Smooth muscle cell (in vitro differentiated cells): ENCODE results near the gene ZSCAN16. TPM values are rescaled to one million over a fixed set of nuclear protein-coding genes. Genes with fewer than 3 reads are reported as not detected.
"Not testable (repeated sequence)": the region's sequence is repeated elsewhere in the genome, so short reads cannot be mapped to it uniquely, and the experiment has no call there.

Experiments used
- DNase-seq: peaks from one replicate; lab custom pipeline; 2025; ENCODE audit not compliant: unreplicated experiment; lab: John Stamatoyannopoulos, UW
- H2AFZ ChIP-seq: fragments of 200-600 bp; sonication (generic); 2 replicates; pipeline ENCODE4 v1.6.0; 2016; ENCODE audit warnings: antibody characterized with exemption, low read depth, mild to moderate bottlenecking
- H3F3A ChIP-seq: fragments of 200-600 bp; sonication (generic); 2 replicates; pipeline ENCODE4 v1.6.0; 2017; ENCODE audit warnings: antibody characterized with exemption, low read depth
- H3K27ac ChIP-seq: fragments of 200-600 bp; sonication (generic); 2 replicates; pipeline ENCODE4 v1.5.1; 2016; ENCODE audit warnings: low read depth, mild to moderate bottlenecking
- H3K27me3 ChIP-seq: fragments of 200-600 bp; sonication (generic); 2 replicates; pipeline ENCODE4 v1.6.1; 2016; ENCODE audit warnings: low read depth, mild to moderate bottlenecking
- H3K36me3 ChIP-seq: fragments of 200-600 bp; sonication (generic); 2 replicates; pipeline ENCODE4 v1.5.1; 2016; ENCODE audit warnings: low read depth
- H3K4me1 ChIP-seq: fragments of 200-600 bp; sonication (generic); 2 replicates; pipeline ENCODE4 v1.5.1; 2016; ENCODE audit warnings: low read depth
- H3K4me2 ChIP-seq: fragments of 200-600 bp; sonication (generic); 2 replicates; pipeline ENCODE4 v1.6.0; 2016; ENCODE audit warnings: mild to moderate bottlenecking
- H3K4me3 ChIP-seq: fragments of 200-600 bp; sonication (generic); 2 replicates; pipeline ENCODE4 v1.5.1; 2016; ENCODE audit warnings: mild to moderate bottlenecking
- H3K79me2 ChIP-seq: fragments of 200-600 bp; sonication (generic); 2 replicates; pipeline ENCODE4 v1.6.0; 2016; ENCODE audit warnings: low read depth, mild to moderate bottlenecking
- H3K9ac ChIP-seq: fragments of 200-600 bp; sonication (generic); 2 replicates; pipeline ENCODE4 v1.6.0; 2016; ENCODE audit warnings: low read depth
- H3K9me3 ChIP-seq: fragments of 200-600 bp; sonication (generic); replicated peaks from 2 replicates; pipeline ENCODE4 v1.5.1; 2016; ENCODE audit warnings: low read depth
- H4K20me1 ChIP-seq: fragments of 200-600 bp; sonication (generic); 2 replicates; pipeline ENCODE4 v1.6.0; 2016; ENCODE audit warnings: low read depth
- WGBS: methylation state at CpG from one replicate; pipeline ENCODE4 v1.1.7; 2016; ENCODE audit warnings: low lambda C conversion rate; 5-methylcytosine and 5-hydroxymethylcytosine counted together
- polyA plus RNA-seq: library from polyadenylated mRNA; unstranded; fragments of >200 nt; fragmentation: Nextera tagmentation; extraction: Ambion mirVana; gene quantifications from 2 replicates; pipeline ENCODE4 v1.2.1, GENCODE V29; 2016
- total RNA-seq: library from RNA; depleted of rRNA; stranded (reverse); fragments of >200 nt; gene quantifications from 2 replicates; pipeline ENCODE4 v1.2.3, GENCODE V29; 2014
- TF ChIP-seq, protein P1 (sequence below): fragments of 200-600 bp; sonication (generic); IDR thresholded peaks from 2 replicates; pipeline ENCODE4 v1.5.1; 2017; ENCODE audit warnings: borderline replicate concordance, mild to moderate bottlenecking, antibody characterized with exemption; ENCODE audit not compliant: insufficient read depth, poor library complexity, severe bottlenecking

ZSCAN16 gene
- total and polyA plus RNA-seq, 2 experiments from 2014 or later = 0.81 to 0.86 TPM

DNA sequence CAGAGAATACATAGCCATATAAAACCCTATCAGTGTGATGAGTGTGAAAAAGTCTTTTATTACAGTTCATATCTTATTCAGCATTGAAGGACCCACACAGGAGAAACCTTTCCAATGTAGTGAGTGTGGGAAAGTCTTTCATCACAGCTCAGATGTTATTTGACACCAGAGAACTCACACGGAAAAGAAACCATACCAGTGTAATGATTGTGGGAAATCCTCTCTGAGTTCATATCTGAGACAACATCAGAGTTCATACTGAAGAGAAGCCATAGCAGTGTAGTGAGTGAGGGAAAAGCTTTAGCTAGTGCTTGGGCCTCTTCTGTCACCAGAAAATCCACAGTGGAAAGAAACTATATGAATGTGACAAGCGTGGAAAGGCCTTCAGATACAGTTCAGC, 8.6 kb upstream of the ZSCAN16 start:
- no peak overlapping the region for H3K27ac ChIP-seq
- H3K9ac ChIP-seq = no peak overlapping the region
- no peak overlapping the region for H3K4me2 ChIP-seq

DNA sequence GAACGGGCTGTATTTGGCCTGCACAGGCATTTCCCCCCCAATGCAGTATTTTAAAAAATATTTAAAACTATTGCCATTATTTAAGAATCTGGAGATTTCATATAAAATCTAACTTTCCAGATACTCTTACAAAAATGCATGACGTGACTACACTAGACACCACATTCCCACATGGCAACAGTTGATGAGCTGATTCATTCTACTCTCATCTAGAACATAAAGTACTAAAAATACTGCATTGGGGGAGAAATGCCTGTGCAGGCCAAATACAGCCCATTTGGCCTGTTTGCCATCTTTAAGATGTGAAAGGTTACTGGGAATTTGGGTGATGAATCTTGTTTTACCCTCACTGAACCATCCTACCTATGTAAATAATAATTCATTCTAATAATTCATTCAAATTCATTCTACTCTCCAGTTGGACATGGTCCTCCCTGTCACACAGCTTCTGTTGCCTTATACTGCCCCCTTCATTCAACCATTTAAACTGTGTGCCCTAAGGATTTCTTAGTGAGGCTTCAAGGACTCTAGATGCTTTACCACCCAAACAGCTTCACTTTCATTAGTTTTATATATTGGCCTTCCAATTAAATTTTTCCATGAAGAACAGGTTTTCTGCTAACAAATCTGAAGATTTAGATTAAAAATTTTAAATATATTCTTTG, 6.9 kb upstream of the ZSCAN16 start:
- Histone ChIP-seq H2AFZ (no peak overlapping the region), H3K9ac (no peak overlapping the region)

More for the DNA sequence above, 8.6 kb upstream of the ZSCAN16 start:
- Histone ChIP-seq H3K4me1 (no peaks in the 10 kb centered on the region), H3F3A (no peaks in the 10 kb centered on the region), H3K4me3 (no peak overlapping the region), H3K79me2 (no peaks in the 10 kb centered on the region), H2AFZ (no peak overlapping the region), H3K9me3 (no peaks in the 10 kb centered on the region), H4K20me1 (no peaks in the 10 kb centered on the region), H3K27me3 (no peaks in the 10 kb centered on the region), H3K36me3 (peaks cover 25% of the 10 kb centered on the region)
- WGBS = 98% methylated on average over 2 of the region's 2 CpGs
- TF ChIP-seq, protein P1, sequence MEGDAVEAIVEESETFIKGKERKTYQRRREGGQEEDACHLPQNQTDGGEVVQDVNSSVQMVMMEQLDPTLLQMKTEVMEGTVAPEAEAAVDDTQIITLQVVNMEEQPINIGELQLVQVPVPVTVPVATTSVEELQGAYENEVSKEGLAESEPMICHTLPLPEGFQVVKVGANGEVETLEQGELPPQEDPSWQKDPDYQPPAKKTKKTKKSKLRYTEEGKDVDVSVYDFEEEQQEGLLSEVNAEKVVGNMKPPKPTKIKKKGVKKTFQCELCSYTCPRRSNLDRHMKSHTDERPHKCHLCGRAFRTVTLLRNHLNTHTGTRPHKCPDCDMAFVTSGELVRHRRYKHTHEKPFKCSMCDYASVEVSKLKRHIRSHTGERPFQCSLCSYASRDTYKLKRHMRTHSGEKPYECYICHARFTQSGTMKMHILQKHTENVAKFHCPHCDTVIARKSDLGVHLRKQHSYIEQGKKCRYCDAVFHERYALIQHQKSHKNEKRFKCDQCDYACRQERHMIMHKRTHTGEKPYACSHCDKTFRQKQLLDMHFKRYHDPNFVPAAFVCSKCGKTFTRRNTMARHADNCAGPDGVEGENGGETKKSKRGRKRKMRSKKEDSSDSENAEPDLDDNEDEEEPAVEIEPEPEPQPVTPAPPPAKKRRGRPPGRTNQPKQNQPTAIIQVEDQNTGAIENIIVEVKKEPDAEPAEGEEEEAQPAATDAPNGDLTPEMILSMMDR = no peak
- no peak for DNase-seq

DNA sequence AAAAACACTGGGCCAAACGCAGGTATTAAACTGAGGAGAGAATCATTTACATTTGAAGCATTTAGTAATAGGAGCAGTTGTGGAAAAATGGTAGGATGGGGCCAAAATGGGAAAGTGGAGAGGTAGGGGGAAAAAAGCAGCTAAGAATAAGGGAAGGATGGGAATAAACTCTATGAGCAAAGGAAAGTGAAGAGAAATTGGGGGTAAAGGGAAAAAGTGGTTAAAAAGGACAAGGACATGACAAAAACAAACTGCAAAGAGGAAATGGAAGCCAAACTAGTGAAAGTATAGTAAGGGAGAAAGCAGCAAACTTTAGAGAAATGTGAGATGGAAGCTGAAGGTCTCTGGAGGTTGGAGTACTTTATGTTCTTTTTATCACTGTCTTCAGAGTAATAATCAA, 6.2 kb upstream of the ZSCAN16 start:
- H3K9ac ChIP-seq = no peak overlapping the region
- no peak overlapping the region for H3K27ac ChIP-seq
- TF ChIP-seq, protein P1 = no peak
- H3K36me3 ChIP-seq = peaks cover 25% of the 10 kb centered on the region
- H4K20me1 ChIP-seq = no peaks in the 10 kb centered on the region
- WGBS = 87% methylated on average over 1 of the region's 1 CpG
- no peaks in the 10 kb centered on the region for H3K4me1 ChIP-seq
- no peaks in the 10 kb centered on the region for H3K9me3 ChIP-seq
- no peaks in the 10 kb centered on the region for H3K27me3 ChIP-seq
- DNase-seq = no peak
- peaks cover 4% of the 10 kb centered on the region for H3K79me2 ChIP-seq
- H3K4me3 ChIP-seq = no peak overlapping the region
- no peaks in the 10 kb centered on the region for H3F3A ChIP-seq
- no peak overlapping the region for H3K4me2 ChIP-seq
- no peak overlapping the region for H2AFZ ChIP-seq

More for the DNA sequence above, 6.9 kb upstream of the ZSCAN16 start:
- Histone ChIP-seq H3F3A (no peaks in the 10 kb centered on the region), H3K27me3 (no peaks in the 10 kb centered on the region), H3K79me2 (no peaks in the 10 kb centered on the region), H3K36me3 (peaks cover 25% of the 10 kb centered on the region), H3K27ac (no peak overlapping the region), H3K4me3 (no peak overlapping the region), H3K4me2 (no peak overlapping the region), H4K20me1 (no peaks in the 10 kb centered on the region), H3K9me3 (no peaks in the 10 kb centered on the region), H3K4me1 (no peaks in the 10 kb centered on the region)
- WGBS = 94% methylated on average over 2 of the region's 2 CpGs
- TF ChIP-seq, protein P1 = no peak
- no peak for DNase-seq

DNA sequence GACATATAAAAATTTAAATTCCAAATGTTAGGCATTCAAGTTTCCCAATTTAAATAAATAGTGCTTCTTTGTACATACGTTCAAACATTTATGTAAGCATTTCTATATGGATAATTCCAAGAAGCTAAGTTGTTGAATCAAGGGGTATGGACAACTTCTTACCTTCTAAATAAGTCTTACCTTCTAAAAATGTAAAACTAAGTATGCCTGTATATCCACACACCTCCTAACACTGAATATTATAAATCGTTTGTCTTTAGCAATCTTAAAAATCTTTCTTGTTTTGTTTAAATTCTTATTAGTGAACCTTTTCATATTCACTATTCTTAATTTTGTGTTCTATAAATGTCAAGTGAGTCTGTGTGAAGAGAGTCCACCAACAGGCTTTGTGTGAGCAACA, 2.5 kb upstream of the ZSCAN16 start:
- no peak overlapping the region for H2AFZ ChIP-seq
- H3K27me3 ChIP-seq = no peaks in the 10 kb centered on the region
- H3K27ac ChIP-seq = no peak overlapping the region
- H3K4me1 ChIP-seq = peaks cover 8% of the 10 kb centered on the region
- peaks cover 15% of the 10 kb centered on the region for H3K79me2 ChIP-seq
- peaks cover 9% of the 10 kb centered on the region for H3K36me3 ChIP-seq
- no peak for DNase-seq
- H3K4me3 ChIP-seq = no peak overlapping the region
- TF ChIP-seq, protein P1 = no peak
- H3K9ac ChIP-seq = no peak overlapping the region
- H4K20me1 ChIP-seq = peaks cover 6% of the 10 kb centered on the region
- 94% methylated on average over 2 of the region's 2 CpGs for WGBS
- peaks cover 3% of the 10 kb centered on the region for H3F3A ChIP-seq
- H3K4me2 ChIP-seq = no peak overlapping the region
- no peaks in the 10 kb centered on the region for H3K9me3 ChIP-seq

DNA sequence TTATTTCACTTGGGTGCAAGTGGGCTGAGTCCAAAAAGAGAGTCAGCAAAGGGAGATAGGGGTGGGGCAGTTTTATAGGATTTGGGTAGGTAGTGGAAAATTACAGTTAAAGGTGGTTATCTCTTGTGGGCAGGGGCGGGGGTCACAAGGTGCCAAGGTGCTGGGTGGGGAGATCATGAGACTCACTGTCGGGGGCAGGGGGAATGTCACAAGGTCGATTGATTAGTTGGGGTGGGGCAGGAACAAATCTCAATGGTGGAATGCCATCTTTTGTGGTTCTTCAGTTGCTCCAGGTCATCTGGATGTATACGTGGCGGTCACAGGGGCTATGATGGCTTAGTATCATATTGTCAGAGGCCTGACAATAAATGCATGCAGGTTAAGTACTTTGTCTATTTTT, 2.1 kb upstream of the ZSCAN16 start:
- 89% methylated on average over 5 of the region's 5 CpGs for WGBS
- H3K79me2 ChIP-seq = peaks cover 19% of the 10 kb centered on the region
- not testable (repeated sequence) for H2AFZ ChIP-seq

More for the DNA sequence above, 2.1 kb upstream of the ZSCAN16 start:
- not testable (repeated sequence) for H3K9me3 ChIP-seq, H3K4me1 ChIP-seq, H3K27me3 ChIP-seq, H3K27ac ChIP-seq, H3K4me2 ChIP-seq, H3K36me3 ChIP-seq, H3K4me3 ChIP-seq, H3F3A ChIP-seq, H3K9ac ChIP-seq, DNase-seq, H4K20me1 ChIP-seq
